Measurements from ENCODE around the gene PRDX6.

PRDX6 gene

GRCh38 chr1:173504268-173504667 is 27.1 kb downstream of the PRDX6 start:
- H3K27ac ChIP-seq (ENCODE audit: poor library complexity, severe bottlenecking): no peak overlapping the region
- ATAC-seq (ENCODE audit: low read depth) (no peak), DNase-seq (ENCODE audit: low spot score) (no peak)
- no peak overlapping the region for H3K4me3 ChIP-seq (ENCODE audit: severe bottlenecking)
- H3K4me1 ChIP-seq (ENCODE audit: insufficient read depth, poor library complexity, severe bottlenecking): peaks cover 17% of the 10 kb centered on the region
- H3K27me3 ChIP-seq (ENCODE audit: insufficient read depth, poor library complexity, severe bottlenecking): no peaks in the 10 kb centered on the region
- no peaks in the 10 kb centered on the region for H3K36me3 ChIP-seq (ENCODE audit: low read depth)
- peaks cover 4% of the 10 kb centered on the region for H3K9me3 ChIP-seq (ENCODE audit: severe bottlenecking)
- TF ChIP-seq CTCF (IDR thresholded peaks at IDR 0.05; ENCODE audit: poor library complexity, severe bottlenecking): no peak

GRCh38 chr1:173505391-173505790 is 28.3 kb downstream of the PRDX6 start:
- DNase-seq (ENCODE audit: low spot score) (no peak), ATAC-seq (ENCODE audit: low read depth) (no peak)
- H3K9me3 ChIP-seq (ENCODE audit: severe bottlenecking): no peaks in the 10 kb centered on the region
- no peaks in the 10 kb centered on the region for H3K27me3 ChIP-seq (ENCODE audit: insufficient read depth, poor library complexity, severe bottlenecking)
- peaks cover 17% of the 10 kb centered on the region for H3K4me1 ChIP-seq (ENCODE audit: insufficient read depth, poor library complexity, severe bottlenecking)
- no peak for TF ChIP-seq CTCF (IDR thresholded peaks at IDR 0.05; ENCODE audit: poor library complexity, severe bottlenecking)
- no peak overlapping the region for H3K4me3 ChIP-seq (ENCODE audit: severe bottlenecking)
- no peak overlapping the region for H3K27ac ChIP-seq (ENCODE audit: poor library complexity, severe bottlenecking)
- H3K36me3 ChIP-seq (ENCODE audit: low read depth): no peaks in the 10 kb centered on the region

DNA sequence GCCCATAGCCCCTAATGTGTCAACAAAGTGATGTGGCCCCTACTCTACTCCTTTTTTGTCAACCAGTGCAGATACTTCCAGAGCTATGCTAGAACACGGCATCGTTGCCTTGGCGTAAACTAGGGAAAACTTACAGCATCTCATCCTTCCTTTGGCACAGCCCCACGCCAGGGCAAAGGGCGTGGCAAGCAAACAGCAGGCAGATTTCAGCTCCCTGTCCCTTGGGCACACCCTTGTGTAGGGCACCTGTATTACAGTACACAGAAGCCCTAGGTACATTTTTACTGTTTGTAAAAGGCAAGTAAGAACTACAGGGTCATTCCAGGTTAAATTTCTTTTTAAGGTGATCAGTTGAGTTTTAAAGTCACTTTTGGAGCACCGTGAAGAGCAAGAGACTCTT is 29.3 kb downstream of the PRDX6 start:
- Histone ChIP-seq H3K4me3 (ENCODE audit: severe bottlenecking) (no peak overlapping the region), H3K36me3 (ENCODE audit: low read depth) (no peaks in the 10 kb centered on the region), H3K27me3 (ENCODE audit: insufficient read depth, poor library complexity, severe bottlenecking) (no peaks in the 10 kb centered on the region), H3K4me1 (ENCODE audit: insufficient read depth, poor library complexity, severe bottlenecking) (peaks cover 17% of the 10 kb centered on the region), H3K27ac (ENCODE audit: poor library complexity, severe bottlenecking) (peak overlapping the region; percentile 48), H3K9me3 (ENCODE audit: severe bottlenecking) (no peaks in the 10 kb centered on the region)
- peak; percentile 16 for TF ChIP-seq CTCF (IDR thresholded peaks at IDR 0.05; ENCODE audit: poor library complexity, severe bottlenecking)
- ATAC-seq (ENCODE audit: low read depth) (no peak), DNase-seq (ENCODE audit: low spot score) (no peak)

- Histone ChIP-seq H3K4me3 (ENCODE audit: severe bottlenecking) (no peak overlapping the region), H3K36me3 (ENCODE audit: low read depth) (no peaks in the 10 kb centered on the region), H3K9me3 (ENCODE audit: severe bottlenecking) (no peaks in the 10 kb centered on the region), H3K4me1 (ENCODE audit: insufficient read depth, poor library complexity, severe bottlenecking) (peaks cover 17% of the 10 kb centered on the region), H3K27ac (ENCODE audit: poor library complexity, severe bottlenecking) (peak overlapping the region; percentile 48), H3K27me3 (ENCODE audit: insufficient read depth, poor library complexity, severe bottlenecking) (no peaks in the 10 kb centered on the region)
- ATAC-seq (ENCODE audit: low read depth) (peak; percentile 96), DNase-seq (ENCODE audit: low spot score) (no peak)
- TF ChIP-seq CTCF (IDR thresholded peaks at IDR 0.05; ENCODE audit: poor library complexity, severe bottlenecking): no peak
Measured at GRCh38 chr1:173507205-173507846, 30.2 kb downstream of the PRDX6 start.

DNA sequence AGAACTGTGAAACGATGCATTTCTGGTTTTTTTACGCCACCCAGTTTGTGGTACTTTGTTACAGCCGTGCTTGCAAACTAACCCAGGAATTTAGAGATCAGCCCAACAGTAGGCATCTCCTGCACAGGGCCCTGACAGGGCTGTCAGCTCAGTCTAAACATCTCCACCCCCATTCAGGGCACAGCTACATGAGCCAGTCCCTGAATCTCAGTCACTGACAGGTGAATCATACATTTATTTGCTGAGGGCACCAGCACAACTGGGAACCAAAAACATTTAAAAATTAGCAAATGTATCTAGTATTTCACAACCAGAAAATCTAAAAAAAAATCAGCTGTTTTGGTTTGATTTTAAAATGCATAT is 30.7 kb downstream of the PRDX6 start:
- H3K27ac ChIP-seq (ENCODE audit: poor library complexity, severe bottlenecking): peak overlapping the region; percentile 48
- ATAC-seq (ENCODE audit: low read depth): peak; percentile 62
- H3K9me3 ChIP-seq (ENCODE audit: severe bottlenecking): no peaks in the 10 kb centered on the region
- H3K27me3 ChIP-seq (ENCODE audit: insufficient read depth, poor library complexity, severe bottlenecking): no peaks in the 10 kb centered on the region
- no peaks in the 10 kb centered on the region for H3K36me3 ChIP-seq (ENCODE audit: low read depth)
- H3K4me1 ChIP-seq (ENCODE audit: insufficient read depth, poor library complexity, severe bottlenecking): peaks cover 17% of the 10 kb centered on the region
- no peak overlapping the region for H3K4me3 ChIP-seq (ENCODE audit: severe bottlenecking)
- no peak for DNase-seq (ENCODE audit: low spot score)
- TF ChIP-seq CTCF (IDR thresholded peaks at IDR 0.05; ENCODE audit: poor library complexity, severe bottlenecking): no peak

All from RWPE2 (cell line).